Transverse colon (tissue), 3 donors: ENCODE results near the gene KLHL17.

Source experiments
- CTCF ChIP-seq, 5 experiments: fragments of 200-600 bp in 3 of 5; fragments of 450-650 bp in 2 of 5; sonication (generic) in 3 of 5; IDR thresholded peaks; 1 replicate in 2 of 5; 2 replicates in 3 of 5; pipeline ENCODE4 v1.5.1; 2016 to 2017; ENCODE audit warnings: antibody characterized with exemption in 5 of 5, inconsistent platforms in 3 of 5, mild to moderate bottlenecking in 2 of 5, moderate library complexity in 1 of 5
- EP300 ChIP-seq: sonication (generic); formaldehyde crosslinking; IDR thresholded peaks from one replicate; pipeline ENCODE4 v1.6.1; 2017; ENCODE audit warnings: antibody characterized with exemption, low read depth
- POLR2A ChIP-seq: fragments of 450-650 bp; IDR thresholded peaks from one replicate; pipeline ENCODE4 v1.6.1; 2016; ENCODE audit warnings: antibody characterized with exemption, mild to moderate bottlenecking, moderate library complexity

GRCh38 chr1:955474-955873, 4.9 kb upstream of the KLHL17 start:
- TF ChIP-seq EP300 (no peak), CTCF (IDR thresholded peaks at IDR 0.05) (no peak), POLR2A (no peak)
